Sciatic nerve (tissue), 2 donors: ENCODE data around the gene RPL38. TPM values are rescaled to one million over a fixed set of nuclear protein-coding genes. Genes with fewer than 3 reads are reported as not detected.
A peak's percentile ranks its signal among the peaks of the same experiment; 100 is the strongest.

Experiments
- ATAC-seq: fragments of 200-7000 bp; cut with Tn5 transposase; one replicate; pipeline ENCODE4 v1.9.1; 2020; ENCODE audit warnings: mild to moderate bottlenecking, moderate library complexity
- DNase-seq: peaks from one replicate; pipeline ENCODE4 v3.0.0-alpha.2; 2020; ENCODE audit warnings: low spot score
- intact Hi-C: fragments of 100-400 bp; cut with DNase I; formaldehyde crosslinking; loops from one replicate; pipeline ENCODE4 v1.14.2; 2022
- total RNA-seq: library from RNA; stranded (reverse); fragmentation: NEBNext Ultra II Directional; extraction: Animal tissue kit (Norgen Biotek cat#: 25700); gene quantifications from one replicate; pipeline ENCODE4 v1.2.1, GENCODE V29; 2021
- donor health status: DM: no; HTN: no; CAD: no.
- donor health status: DM: no; HTN: no; CAD: no.

Gene RPL38
- total RNA-seq, 1 donor from 2014 or later: 796 TPM

GRCh38 chr17:74219576-74220133, 16.2 kb downstream of the RPL38 start:
- ATAC-seq (peak; percentile 14), DNase-seq (no peak)
- intact Hi-C loops: no loop called here

- no peak for DNase-seq
- intact Hi-C loops: no loop called here
- no peak for ATAC-seq
Measured at GRCh38 chr17:74220219-74220618, 16.7 kb downstream of the RPL38 start.

GRCh38 chr17:74220946-74221818, 17.7 kb downstream of the RPL38 start:
- DNase-seq: no peak
- no peak for ATAC-seq
- intact Hi-C loops: no loop called here

- intact Hi-C loops: no loop called here
- DNase-seq: no peak
- ATAC-seq: no peak
Measured at GRCh38 chr17:74222399-74222798, 18.9 kb downstream of the RPL38 start.

GRCh38 chr17:74223901-74224300, 20.4 kb downstream of the RPL38 start:
- ATAC-seq: no peak
- DNase-seq: no peak
- intact Hi-C loops: no loop called here

- intact Hi-C loops: no loop called here
- ATAC-seq: no peak
- DNase-seq: no peak
Measured at GRCh38 chr17:74224959-74225725, 21.7 kb downstream of the RPL38 start.

- ATAC-seq: no peak
Measured at GRCh38 chr17:74226252-74226651, 22.8 kb downstream of the RPL38 start.

GRCh38 chr17:74227271-74228080, 24.0 kb downstream of the RPL38 start:
- intact Hi-C loops: no loop called here
- no peak for ATAC-seq
- no peak for DNase-seq

More at GRCh38 chr17:74226252-74226651, 22.8 kb downstream of the RPL38 start:
- DNase-seq: no peak
- intact Hi-C loops: no loop called here

GRCh38 chr17:74228306-74228978, 25.0 kb downstream of the RPL38 start:
- ATAC-seq: no peak
- no peak for DNase-seq
- intact Hi-C loops: no loop called here

GRCh38 chr17:74230896-74231295, 27.4 kb downstream of the RPL38 start:
- intact Hi-C loops: no loop called here
- no peak for ATAC-seq

GRCh38 chr17:74231928-74232907, 28.7 kb downstream of the RPL38 start:
- DNase-seq (no peak), ATAC-seq (peak; percentile 14)
- intact Hi-C loops: no loop called here

More at GRCh38 chr17:74230896-74231295, 27.4 kb downstream of the RPL38 start:
- no peak for DNase-seq

GRCh38 chr17:74233937-74234336, 30.5 kb downstream of the RPL38 start:
- intact Hi-C loops: no loop called here
- ATAC-seq (no peak), DNase-seq (no peak)

- intact Hi-C loops: no loop called here
- ATAC-seq: no peak
- DNase-seq: no peak
Measured at GRCh38 chr17:74234486-74234885, 31.0 kb downstream of the RPL38 start.

- ATAC-seq (peak; percentile 77), DNase-seq (no peak)
- intact Hi-C loops: no loop called here
Measured at GRCh38 chr17:74235040-74235581, 31.6 kb downstream of the RPL38 start.

GRCh38 chr17:74235911-74236371, 32.5 kb downstream of the RPL38 start:
- intact Hi-C loops: no loop called here
- DNase-seq (no peak), ATAC-seq (peak; percentile 8)

- intact Hi-C loops: no loop called here
- no peak for ATAC-seq
Measured at GRCh38 chr17:74237321-74237720, 33.8 kb downstream of the RPL38 start.

GRCh38 chr17:74239172-74239571, 35.7 kb downstream of the RPL38 start:
- ATAC-seq: no peak
- intact Hi-C loops: no loop called here
- DNase-seq: peak; percentile 79

More at GRCh38 chr17:74237321-74237720, 33.8 kb downstream of the RPL38 start:
- DNase-seq: no peak
